Stomach smooth muscle (tissue), 2 donors: ENCODE results near the gene SMYD2.

Experiments used
- H3K27ac ChIP-seq: one replicate; pipeline ENCODE4 v1.7.0; 2013; ENCODE audit warnings: mild to moderate bottlenecking, low read length, inconsistent platforms
- H3K27me3 ChIP-seq, 2 donors: one replicate each; pipeline ENCODE4 v1.7.0; 2013; ENCODE audit warnings: low read length in 2 of 2; ENCODE audit not compliant: insufficient read depth in 2 of 2, control insufficient read depth in 1 of 2
- H3K36me3 ChIP-seq, 2 donors: one replicate each; pipeline ENCODE4 v1.7.0; 2013; ENCODE audit warnings: low read length in 2 of 2; ENCODE audit not compliant: control insufficient read depth in 2 of 2, insufficient read depth in 2 of 2
- H3K4me1 ChIP-seq: one replicate; pipeline ENCODE4 v1.7.0; 2013; ENCODE audit warnings: low read length; ENCODE audit not compliant: control insufficient read depth, insufficient read depth
- H3K4me3 ChIP-seq, 2 donors: one replicate each; pipeline ENCODE4 v1.7.0; 2013; ENCODE audit warnings: low read length in 2 of 2
- H3K9ac ChIP-seq, 2 donors: one replicate each; pipeline ENCODE4 v1.7.0; 2013; ENCODE audit warnings: low read length in 2 of 2, mild to moderate bottlenecking in 1 of 2
- H3K9me3 ChIP-seq, 2 donors: one replicate each; pipeline ENCODE4 v1.7.0; 2013; ENCODE audit warnings: low read length in 2 of 2; ENCODE audit not compliant: control insufficient read depth in 2 of 2
- donor health status: healthy.
- donor health status: Pancreatic carcinoma.

The SMYD2 gene

DNA sequence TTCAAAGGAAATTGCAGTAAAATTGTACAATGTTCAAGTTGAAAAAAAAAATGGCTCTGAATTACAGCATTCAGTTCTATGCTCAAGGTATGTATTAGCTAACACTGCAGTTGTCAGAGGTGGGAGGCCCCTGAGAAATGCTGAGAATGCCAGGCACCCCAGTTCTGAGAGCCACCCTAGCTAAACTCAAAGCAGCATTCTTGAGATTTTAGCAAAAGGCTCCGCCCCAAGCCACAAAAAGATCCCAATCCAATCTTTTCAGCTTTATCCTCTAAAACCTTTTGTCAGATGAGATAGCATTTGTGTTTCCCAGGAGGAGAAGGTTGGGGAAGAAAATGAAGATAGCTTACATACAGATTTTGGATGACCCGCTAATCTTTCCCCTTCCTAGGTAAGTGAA lies 68.8 kb downstream of the SMYD2 start:
- Histone ChIP-seq H3K4me1 (no peaks in the 10 kb centered on the region), H3K9ac (no peak overlapping the region), H3K4me3 (no peak overlapping the region), H3K27ac (no peak overlapping the region), H3K9me3 (no peaks in the 10 kb centered on the region), H3K27me3 (no peaks in the 10 kb centered on the region), H3K36me3 (peaks cover 0 to 8% of the 10 kb centered on the region in 2 donors)

DNA sequence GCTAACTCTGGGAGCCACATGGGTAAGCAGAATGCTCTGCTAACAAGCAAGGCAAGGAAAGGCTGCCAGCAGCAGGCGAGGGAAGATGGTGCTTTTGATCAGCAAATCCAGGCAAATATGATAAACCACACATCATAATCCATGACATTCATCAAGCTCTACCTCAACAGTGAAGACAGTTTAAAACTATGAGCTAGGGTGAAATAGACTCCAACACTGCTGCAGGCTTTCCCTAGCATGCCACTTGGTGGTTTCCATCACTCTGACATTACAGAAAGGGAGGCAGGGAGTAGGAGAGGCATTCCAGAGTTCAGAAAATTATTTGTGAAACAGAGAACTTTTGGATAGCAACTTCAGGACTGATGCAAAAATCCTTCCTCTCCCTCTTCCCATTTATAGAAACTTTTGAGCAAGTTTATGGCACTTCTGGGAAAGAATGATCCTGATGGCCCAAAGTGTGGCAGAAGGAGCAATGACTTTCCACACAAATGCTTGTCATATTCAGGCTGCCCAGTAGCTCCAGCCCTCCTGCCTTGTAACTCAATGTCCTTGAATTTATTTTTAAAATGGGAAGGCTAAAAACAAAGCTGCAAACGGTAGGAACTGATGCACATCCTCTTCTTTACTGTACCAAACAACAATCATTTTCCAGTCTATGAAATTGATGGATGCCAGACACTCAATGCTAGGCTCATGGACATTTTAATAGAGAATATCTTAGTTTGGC lies 70.8 kb downstream of the SMYD2 start:
- H3K9me3 ChIP-seq, result no peaks in the 10 kb centered on the region
- no peak overlapping the region for H3K9ac ChIP-seq
- H3K4me1 ChIP-seq, result no peaks in the 10 kb centered on the region
- peaks cover 3 to 11% of the 10 kb centered on the region in 2 donors for H3K36me3 ChIP-seq
- no peak overlapping the region for H3K27ac ChIP-seq
- H3K27me3 ChIP-seq, result no peaks in the 10 kb centered on the region
- H3K4me3 ChIP-seq, result no peak overlapping the region

- no peak overlapping the region for H3K9ac ChIP-seq
- no peaks in the 10 kb centered on the region for H3K4me1 ChIP-seq
- H3K9me3 ChIP-seq, result no peaks in the 10 kb centered on the region
- no peak overlapping the region for H3K4me3 ChIP-seq
- no peaks in the 10 kb centered on the region for H3K27me3 ChIP-seq
- peaks cover 7 to 17% of the 10 kb centered on the region in 2 donors for H3K36me3 ChIP-seq
- H3K27ac ChIP-seq, result no peak overlapping the region
Measured at GRCh38 chr1:214352838-214353237, 71.9 kb downstream of the SMYD2 start.

- no peak overlapping the region for H3K27ac ChIP-seq
- no peak overlapping the region for H3K9ac ChIP-seq
- no peaks in the 10 kb centered on the region for H3K4me1 ChIP-seq
- H3K9me3 ChIP-seq, result no peaks in the 10 kb centered on the region
- no peak overlapping the region for H3K4me3 ChIP-seq
- no peaks in the 10 kb centered on the region for H3K27me3 ChIP-seq
- peaks cover 7 to 19% of the 10 kb centered on the region in 2 donors for H3K36me3 ChIP-seq
Measured at GRCh38 chr1:214354440-214355148, 73.6 kb downstream of the SMYD2 start.

- H3K9ac ChIP-seq, result no peak overlapping the region
- no peak overlapping the region for H3K27ac ChIP-seq
- no peaks in the 10 kb centered on the region for H3K9me3 ChIP-seq
- no peaks in the 10 kb centered on the region for H3K27me3 ChIP-seq
- H3K4me1 ChIP-seq, result no peaks in the 10 kb centered on the region
- peaks cover 38 to 40% of the 10 kb centered on the region in 2 donors for H3K36me3 ChIP-seq
- H3K4me3 ChIP-seq, result no peak overlapping the region
Measured at GRCh38 chr1:214360116-214360515, 79.2 kb downstream of the SMYD2 start.

- Histone ChIP-seq H3K27me3 (no peaks in the 10 kb centered on the region), H3K27ac (no peak overlapping the region), H3K9me3 (no peaks in the 10 kb centered on the region), H3K9ac (no peak overlapping the region), H3K36me3 (peaks cover 38 to 40% of the 10 kb centered on the region in 2 donors), H3K4me3 (no peak overlapping the region), H3K4me1 (no peaks in the 10 kb centered on the region)
Measured at GRCh38 chr1:214360525-214361164, 79.7 kb downstream of the SMYD2 start.

DNA sequence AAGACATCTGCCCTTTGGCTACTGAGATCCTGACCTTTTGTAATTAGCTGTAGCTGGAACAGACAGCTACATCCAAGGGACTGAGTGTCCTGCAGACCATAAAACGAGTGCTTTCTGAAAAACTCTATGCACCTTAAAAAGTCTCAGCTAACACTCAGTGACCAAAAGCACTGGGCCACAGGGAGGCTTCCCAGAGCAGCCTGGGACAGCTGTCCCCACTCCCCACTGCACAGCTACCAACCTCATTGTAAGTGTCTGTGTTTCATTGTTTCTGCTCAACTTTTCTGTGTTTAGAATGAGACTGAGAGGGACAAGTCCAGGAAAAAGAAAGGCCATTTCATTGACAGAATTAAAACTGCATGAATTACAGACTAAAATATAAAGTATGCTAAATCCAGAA lies 80.7 kb downstream of the SMYD2 start:
- Histone ChIP-seq H3K9ac (no peak overlapping the region), H3K4me1 (no peaks in the 10 kb centered on the region), H3K9me3 (no peaks in the 10 kb centered on the region), H3K27ac (no peak overlapping the region), H3K27me3 (no peaks in the 10 kb centered on the region), H3K36me3 (peaks cover 35% of the 10 kb centered on the region in 2 donors), H3K4me3 (no peak overlapping the region)

- H3K27me3 ChIP-seq, result no peaks in the 10 kb centered on the region
- no peaks in the 10 kb centered on the region for H3K4me1 ChIP-seq
- no peak overlapping the region for H3K27ac ChIP-seq
- H3K36me3 ChIP-seq, result peaks cover 30 to 35% of the 10 kb centered on the region in 2 donors
- no peaks in the 10 kb centered on the region for H3K9me3 ChIP-seq
- H3K4me3 ChIP-seq, result no peak overlapping the region
- H3K9ac ChIP-seq, result no peak overlapping the region
Measured at GRCh38 chr1:214362188-214362882, 81.4 kb downstream of the SMYD2 start.

GRCh38 chr1:214363386-214363785 lies 82.4 kb downstream of the SMYD2 start:
- Histone ChIP-seq H3K36me3 (peaks cover 31 to 39% of the 10 kb centered on the region in 2 donors), H3K27me3 (no peaks in the 10 kb centered on the region), H3K4me3 (no peak overlapping the region), H3K9ac (no peak overlapping the region), H3K4me1 (no peaks in the 10 kb centered on the region), H3K27ac (no peak overlapping the region), H3K9me3 (no peaks in the 10 kb centered on the region)

DNA sequence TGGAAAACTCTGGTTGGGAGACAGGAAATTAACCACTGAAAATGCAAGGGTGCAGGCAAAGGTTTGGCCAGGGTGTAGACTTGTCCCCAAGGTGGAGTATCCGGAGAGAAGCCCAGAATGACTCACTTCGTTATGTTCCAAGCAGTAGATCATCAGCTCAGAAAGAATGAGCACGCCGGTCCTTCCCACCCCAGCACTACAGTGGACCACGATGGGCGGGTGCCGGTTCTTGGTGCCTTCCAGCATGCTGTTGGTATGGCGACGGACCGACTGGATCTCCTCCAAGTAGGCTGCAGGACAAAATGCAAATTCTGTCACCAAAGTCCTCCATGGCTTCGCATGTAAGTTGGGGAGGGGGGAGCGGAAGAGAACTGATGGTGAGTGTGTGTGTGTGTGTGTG lies 83.4 kb downstream of the SMYD2 start:
- H3K36me3 ChIP-seq, result peaks cover 37 to 42% of the 10 kb centered on the region in 2 donors
- no peak overlapping the region for H3K9ac ChIP-seq
- H3K4me1 ChIP-seq, result no peaks in the 10 kb centered on the region
- no peaks in the 10 kb centered on the region for H3K9me3 ChIP-seq
- no peaks in the 10 kb centered on the region for H3K27me3 ChIP-seq
- no peak overlapping the region for H3K4me3 ChIP-seq
- H3K27ac ChIP-seq, result no peak overlapping the region
